GM21619 (cell line): Measurements from ENCODE around the gene ATPAF2.

Experiments
- ATAC-seq: cut with Tn5 transposase; IDR thresholded peaks from one replicate; pipeline ENCODE4 v1.9.1; 2021; ENCODE audit not compliant: unreplicated experiment

ATPAF2 gene

DNA sequence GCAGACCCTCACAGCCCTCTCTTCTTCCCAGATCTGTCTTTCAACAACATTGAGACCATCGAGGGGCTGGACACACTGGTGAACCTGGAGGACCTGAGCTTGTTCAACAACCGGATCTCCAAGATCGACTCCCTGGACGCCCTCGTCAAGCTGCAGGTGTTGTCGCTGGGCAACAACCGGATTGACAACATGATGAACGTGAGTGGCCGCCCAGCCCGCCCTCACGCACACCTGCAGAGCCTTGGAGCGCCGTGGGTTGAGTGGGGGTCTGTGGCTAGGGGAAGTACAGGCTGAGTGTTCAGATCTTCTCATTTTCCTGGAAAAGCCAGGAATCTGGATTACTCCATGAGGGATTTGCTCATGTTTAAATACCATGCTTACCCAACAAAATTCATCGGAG is 51.1 kb downstream of the ATPAF2 start:
- ATAC-seq, result no peak

DNA sequence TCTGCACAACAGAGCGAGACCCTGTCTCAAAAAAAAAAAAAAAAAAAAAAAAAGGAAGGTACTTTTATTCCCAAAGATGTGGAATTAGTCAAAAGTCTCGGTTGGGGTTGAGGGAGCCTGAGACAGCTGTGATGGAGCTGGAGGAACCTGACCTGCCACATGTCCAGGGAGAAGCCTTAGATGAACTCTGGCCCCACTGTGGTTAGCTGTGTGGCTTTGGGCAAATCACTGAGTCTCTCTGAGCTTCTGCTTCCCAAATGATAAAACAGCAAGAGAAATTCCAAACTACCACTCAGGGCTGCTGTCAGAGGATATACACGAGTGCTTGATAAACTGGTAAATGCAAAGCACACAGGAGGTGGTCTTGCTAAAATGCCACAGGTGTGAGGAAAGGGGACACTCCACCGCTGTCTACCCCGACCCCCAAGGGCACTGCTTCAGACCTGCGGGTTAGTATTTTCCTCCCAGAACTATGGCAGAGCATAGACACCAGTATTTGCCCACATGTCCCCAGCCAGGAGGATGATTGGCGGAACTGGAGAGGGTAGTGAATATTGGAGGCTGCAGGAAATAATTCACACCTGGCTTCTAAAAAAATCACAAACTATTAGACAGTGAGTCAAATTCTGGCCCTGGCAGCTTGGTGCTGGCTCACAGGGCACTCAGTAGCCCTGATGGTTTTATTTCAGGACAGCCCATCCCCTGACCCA is 51.6 kb downstream of the ATPAF2 start:
- ATAC-seq, result no peak

DNA sequence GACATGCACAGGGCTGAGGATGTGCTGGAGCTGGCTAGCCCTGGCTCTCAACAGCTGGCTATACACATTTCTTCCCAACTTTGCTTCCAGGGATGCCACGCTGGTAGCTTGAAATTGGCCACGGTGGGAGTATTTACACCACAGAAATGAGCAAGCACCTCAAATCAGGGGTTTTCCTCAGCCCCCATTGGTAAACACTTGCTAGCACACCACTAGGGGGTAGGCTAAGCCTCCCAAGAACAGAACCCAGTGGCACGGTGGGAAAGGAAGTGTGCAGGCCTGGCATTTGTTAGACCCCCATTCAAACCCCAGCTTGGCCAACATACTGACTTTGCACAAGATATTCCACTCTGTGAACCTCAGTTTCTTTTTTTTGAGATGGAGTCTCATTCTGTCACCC is 53.4 kb downstream of the ATPAF2 start:
- no peak for ATAC-seq

DNA sequence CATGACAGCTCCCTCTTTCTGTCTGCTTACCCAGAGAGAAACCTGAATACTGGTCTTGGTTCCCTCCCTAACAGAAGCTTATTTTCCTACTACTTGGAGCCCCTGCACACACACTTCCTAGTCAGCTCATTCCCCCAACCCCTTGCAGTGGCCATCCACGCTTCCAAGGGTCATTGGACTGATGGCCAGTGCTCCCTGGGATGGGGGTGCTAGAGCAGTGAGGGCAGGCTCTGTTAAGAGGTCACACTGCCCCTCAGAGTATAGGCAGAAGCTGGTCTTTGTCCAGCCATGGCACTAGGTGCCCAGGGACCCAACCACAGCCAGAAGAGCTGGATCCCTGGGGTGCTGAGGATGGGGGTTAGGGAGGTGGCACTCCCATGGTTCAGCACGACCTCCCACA is 53.8 kb downstream of the ATPAF2 start:
- no peak for ATAC-seq

DNA sequence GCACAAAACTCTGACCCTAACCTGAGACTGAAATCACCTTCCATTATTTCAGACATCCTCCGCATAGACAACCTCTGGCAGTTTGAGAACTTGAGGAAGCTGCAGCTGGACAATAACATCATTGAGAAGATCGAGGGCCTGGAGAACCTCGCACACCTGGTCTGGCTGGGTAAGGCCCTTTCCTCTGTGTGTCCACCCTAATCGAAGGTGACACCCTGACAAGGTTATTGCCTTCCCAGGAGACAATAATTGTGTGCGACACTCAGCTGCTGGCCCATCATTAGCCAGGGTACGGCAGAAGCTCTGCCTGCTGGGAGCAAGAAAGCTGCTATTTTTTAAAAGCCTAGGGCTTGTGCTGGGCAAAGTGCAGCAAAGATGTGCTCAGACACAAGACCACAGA is 55.2 kb downstream of the ATPAF2 start:
- ATAC-seq, result no peak

DNA sequence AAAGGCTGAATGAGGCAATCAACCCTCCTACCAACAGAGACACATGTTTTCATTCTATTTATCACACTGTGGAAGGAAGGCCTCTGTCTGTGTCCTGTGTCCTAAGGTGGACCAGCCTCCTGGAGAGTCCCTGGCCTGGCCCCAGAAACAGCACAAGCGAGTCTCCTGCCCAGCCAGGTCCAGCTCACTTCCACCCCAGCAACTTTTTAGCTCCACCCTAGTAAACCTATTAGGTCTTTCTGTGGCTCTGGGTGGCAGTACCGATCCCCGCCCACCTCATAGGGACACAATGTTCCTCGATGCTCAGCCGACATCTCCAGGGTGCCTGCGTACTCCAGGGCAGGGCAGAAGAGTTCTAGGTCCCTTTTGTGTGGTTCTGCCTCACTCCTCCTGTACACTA is 55.6 kb downstream of the ATPAF2 start:
- ATAC-seq, result no peak

DNA sequence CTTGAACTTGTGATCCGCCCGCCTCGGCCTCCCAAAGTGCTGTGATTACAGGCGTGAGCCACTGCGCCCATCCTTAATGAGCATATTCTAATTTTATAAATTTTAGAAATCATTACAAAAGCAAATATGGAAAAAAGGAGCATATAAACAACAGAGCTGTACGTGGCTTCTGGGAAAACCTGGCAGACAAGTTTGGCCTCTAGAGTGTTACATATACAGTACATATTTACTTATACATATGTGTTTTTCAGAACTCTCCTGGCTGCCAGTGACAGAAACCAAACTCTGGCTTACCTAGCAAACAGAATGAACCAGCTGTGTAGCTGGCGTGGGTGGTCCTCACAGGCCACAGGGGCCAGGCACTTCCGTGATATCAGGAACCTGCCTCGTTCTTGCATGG is 56.2 kb downstream of the ATPAF2 start:
- no peak for ATAC-seq

DNA sequence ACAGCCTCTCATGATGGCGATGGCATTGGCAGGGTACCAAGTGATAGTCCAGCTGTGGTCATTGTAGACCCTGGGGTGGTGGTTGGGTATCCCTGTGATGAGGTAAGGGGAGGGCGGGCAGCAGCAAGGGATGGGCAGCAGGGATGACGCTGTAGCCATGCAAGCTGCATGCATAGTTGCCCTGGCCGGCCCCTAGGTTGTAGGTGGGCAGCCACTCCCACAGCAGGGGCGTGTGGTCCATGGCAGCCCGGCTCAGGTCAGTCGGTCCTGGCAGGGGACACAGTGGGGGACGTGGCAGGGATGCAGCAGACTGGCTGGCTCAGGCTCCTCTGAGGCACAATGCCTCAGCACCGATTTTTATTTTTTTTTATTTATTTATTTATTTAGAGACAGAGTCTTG is 57.6 kb downstream of the ATPAF2 start:
- ATAC-seq, result no peak

DNA sequence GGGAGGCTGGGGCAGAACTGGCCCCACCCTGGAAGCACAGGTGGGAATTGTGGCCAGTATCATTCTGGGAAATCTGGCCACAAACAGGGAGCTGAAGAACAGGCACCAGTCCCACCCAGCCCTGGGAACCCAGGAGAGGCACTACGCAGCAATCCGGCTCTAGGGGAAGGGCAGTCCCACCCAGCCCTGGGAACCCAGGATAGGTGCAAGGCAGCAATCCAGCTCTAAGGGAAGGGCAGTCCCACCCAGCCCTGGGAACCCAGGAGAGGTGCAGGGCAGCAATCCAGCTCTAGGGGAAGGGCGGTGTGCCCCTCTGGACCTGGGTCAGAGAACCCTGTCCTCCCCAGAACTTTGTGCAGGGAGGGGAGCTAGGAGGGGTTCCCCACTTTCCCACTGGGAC is 59.2 kb downstream of the ATPAF2 start:
- no peak for ATAC-seq

DNA sequence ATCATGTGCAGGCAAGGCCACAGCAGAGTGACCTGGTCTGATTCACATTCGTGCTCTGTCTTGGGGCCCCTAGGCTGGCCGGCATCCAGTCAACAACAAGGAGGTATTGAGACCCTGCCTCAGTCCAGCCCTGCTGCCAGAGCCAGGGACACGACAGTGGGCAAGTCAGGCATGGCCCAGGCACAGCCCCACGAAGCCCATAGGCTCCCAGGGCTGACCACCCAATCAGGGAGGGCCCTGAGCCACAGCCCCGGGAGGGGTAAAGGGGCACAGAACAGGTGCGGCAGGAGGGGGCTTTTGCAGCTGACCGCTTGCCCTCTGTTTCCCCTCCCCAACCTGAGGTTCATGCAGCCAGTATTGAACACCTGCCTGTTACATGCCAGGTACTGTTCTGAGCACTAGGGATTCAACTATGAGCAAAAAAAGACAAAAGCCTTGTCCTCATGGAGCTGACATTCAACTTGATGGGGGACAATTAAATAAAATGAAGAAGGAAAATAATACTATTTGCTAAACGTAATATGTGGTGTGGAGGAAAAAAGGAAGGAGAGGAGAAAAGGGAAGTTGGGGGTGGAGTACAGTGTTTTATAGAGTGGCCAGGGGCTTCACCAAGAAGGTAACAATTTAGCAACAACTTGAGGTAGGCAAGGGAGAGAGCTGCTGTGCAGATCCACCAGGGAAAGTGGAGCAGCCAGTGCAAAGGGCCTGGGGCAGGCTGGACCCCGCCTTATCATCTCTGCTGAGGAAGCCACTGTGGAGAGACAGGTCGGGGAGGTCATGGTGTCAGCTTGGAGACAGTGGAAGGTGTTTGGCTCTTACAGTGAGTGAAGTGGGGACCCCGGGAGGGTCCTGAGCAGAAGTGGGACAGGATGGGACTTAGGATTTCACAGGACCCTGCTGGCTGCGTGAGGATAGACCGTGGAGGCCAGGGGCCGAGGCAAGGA is 60.2 kb downstream of the ATPAF2 start:
- no peak for ATAC-seq

DNA sequence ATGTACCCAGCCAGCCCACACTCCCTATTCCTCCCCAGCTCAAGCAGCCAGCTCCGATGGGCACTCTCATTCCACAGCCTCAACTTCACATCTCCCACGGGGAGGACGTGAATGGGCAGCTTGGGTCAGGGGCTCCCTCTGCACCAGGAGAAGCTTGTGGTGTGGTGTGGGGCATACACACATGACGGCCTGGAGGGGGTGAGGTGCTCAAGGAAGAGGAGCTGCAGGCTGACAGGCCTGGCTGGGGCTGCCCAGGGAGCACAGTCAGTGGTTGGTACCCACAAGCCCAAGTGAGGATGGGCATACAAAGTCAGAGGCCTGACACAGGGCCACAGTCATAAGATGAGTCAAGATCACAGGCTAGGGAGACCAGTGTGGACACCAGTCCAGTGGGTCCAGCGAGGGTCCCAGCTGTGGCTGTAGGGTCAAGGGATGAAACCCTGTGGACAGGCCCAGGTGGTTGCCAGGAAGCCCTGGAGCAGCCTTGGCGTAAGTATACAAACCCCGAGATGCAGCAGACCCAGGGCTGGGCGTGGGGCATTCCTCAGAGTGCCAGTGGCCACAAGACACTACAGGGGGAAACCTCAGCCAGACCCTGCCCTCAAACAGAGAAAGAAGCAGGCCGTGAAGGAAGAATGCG is 61.9 kb downstream of the ATPAF2 start:
- ATAC-seq, result no peak

DNA sequence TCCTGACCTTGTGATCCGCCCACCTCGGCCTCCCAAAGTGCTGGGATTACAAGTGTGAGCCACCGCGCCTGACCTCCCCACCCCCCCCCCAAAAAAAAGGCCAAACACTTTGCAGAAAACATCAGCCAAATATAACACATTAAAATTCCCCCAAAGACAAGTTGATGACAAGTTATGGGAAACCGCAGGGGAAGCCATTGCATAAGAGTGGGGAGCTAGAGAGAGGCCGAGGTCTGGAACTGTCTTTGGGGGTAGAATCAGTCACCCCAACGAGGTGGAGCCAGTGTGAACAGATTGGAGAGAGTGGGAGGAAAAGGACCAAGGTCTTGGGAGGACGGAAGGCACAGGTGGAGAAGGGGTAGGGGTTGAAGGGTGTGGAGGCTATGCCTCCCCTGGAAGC is 63.5 kb downstream of the ATPAF2 start:
- no peak for ATAC-seq

DNA sequence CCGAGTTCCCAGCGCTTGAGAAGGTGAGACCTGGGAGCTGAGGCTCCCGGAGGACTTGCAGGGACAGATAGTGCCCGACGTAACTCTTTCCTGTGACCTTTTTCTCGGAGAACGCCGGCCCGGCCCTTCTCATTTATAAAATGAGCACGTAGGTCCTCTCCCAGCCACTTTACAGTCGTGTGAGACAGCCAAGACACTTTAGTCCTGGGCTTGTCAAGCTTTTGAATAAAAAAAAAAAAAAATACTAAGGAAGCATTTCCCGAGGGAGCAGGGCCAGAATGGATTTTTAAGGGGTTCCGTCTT is 66.1 kb downstream of the ATPAF2 start:
- no peak for ATAC-seq

DNA sequence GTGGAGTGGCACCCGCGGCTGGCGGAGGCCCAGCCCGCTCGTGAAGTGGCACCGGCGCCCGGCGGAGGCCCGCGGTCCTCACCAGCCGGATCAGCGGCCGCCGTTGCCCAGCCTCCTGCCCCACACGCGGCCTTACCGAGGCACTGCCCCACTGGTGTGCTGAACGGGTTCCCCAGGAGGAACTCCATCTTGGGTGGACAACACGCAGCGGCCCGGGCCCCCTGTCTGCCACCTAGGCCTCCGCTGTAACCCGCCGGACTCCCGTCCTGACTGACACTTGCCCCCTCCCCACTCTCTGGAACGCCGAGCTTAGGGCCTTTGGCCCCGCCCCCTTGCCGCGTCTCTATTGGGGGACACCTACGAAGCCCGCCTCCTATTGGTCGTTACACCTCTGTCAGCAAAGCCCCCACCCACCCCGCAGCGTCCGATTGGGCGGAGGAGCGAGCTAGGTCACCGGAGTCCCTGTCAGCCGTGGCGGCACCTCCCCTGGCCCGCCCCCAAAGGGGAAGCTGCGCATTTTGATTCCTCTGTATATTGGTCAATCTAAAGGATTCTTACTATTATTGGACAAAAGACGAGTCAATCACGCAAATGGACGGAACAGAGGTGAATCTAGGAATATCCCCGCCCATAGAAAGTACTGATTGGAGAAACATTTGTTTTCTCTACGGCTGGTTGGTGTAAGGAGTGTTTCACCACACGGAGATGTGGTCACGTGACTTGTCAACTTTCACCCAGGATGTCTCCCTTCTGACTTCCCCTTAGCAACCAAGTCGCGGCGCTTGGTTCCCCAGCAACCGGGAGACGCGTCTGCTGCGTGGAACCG is 66.6 kb downstream of the ATPAF2 start, which contains the start of the genes DRC3 and TOM1L2:
DRC3 (plus strand) TSS at position 737 of the 826 bp plus-strand sequence. CDS start 4,737 bp downstream, outside the sequence.
TOM1L2 (minus strand) TSS at position 275 of the 826 bp plus-strand sequence; CDS start at position 188, 87 bp downstream.
- ATAC-seq, result peak; percentile 83

DNA sequence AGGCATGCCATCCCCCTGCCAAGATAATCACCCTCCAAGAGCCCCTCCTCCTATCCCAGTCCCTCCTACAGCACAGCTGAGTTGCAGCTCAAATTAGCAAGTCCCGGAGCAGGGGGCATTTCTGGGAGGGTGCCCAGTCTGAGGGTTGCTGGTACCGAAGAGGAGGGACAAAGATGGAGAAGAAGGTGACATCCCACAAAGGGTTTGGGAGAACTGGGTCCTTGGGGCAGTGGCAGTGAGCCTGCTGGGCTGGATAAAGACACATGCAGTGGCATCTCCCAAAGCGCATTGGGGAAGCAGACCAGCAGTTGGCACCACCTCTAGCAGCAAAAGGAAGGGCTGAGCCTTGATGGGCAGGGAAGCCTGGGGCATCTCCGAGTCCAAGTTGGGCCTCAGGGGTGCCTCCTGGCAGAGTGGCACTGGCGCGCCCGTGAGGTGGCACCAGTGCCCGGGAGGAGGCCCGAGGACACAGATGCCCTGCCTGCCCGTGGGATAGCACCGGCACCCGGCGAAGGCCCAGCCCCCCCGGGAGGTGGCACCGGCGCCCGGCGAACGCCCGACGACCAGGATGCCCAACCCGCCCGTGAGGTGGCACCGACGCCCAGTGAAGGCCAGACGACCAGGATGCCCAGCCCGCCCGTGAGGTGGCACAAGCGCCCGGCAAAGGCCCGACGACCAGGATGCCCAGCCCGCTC is 67.4 kb downstream of the ATPAF2 start:
- no peak for ATAC-seq

DNA sequence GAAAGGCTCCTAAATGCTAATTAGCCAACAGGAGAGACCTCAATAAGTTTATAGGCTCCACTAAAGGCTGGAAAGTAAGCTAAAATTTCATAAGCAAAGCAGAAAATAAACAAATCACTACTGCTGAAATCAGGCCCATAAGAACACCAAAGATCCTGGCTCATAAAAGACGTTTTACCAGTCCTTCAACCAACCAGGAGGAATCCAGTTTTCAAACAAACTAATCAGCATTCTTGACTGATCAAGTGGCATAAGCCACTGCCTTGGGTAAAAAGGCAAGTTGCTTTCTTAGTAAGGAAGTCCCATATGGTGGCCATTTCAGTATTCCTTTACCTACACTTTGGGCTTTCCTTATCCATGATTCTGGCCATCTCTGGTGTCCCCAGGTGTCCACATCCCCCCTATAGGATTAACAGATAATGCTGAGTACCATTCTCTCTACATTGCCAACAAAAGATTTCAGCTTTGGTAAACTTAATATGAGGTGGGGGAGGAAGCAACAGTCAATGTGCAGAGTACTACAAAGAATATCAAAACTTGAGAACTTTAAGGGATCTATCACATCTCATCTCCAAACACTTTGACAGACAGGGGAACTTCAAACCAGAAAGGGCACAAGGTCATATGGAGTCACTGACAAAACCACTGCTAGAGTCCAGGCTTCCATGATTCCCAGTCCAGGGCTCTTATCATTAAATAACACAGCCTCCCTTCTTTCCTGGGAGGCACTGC is 68.1 kb downstream of the ATPAF2 start:
- ATAC-seq, result no peak
